GM12873 (cell line): ENCODE data around the gene UNC80.

ENCODE experiments used
- CTCF ChIP-seq: IDR thresholded peaks from 2 replicates; pipeline ENCODE4 v1.5.1; 2012; ENCODE audit warnings: low read depth, mild to moderate bottlenecking, moderate library complexity, low read length, control low read depth; ENCODE audit not compliant: insufficient read depth; ENCODE audit errors: missing control alignments

UNC80 gene

GRCh38 chr2:210020138-210020537 is 248.5 kb downstream of the UNC80 start:
- TF ChIP-seq CTCF = no peak

- no peak for TF ChIP-seq CTCF
Observed at GRCh38 chr2:210022824-210023223, 251.2 kb downstream of the UNC80 start.

- no peak for TF ChIP-seq CTCF
Observed at GRCh38 chr2:210027608-210028007, 256.0 kb downstream of the UNC80 start.

- TF ChIP-seq CTCF = no peak
Observed at GRCh38 chr2:210028178-210028577, 256.5 kb downstream of the UNC80 start.

GRCh38 chr2:210034087-210034683 is 262.6 kb downstream of the UNC80 start:
- no peak for TF ChIP-seq CTCF

GRCh38 chr2:210035679-210036078 is 264.0 kb downstream of the UNC80 start:
- TF ChIP-seq CTCF = no peak

GRCh38 chr2:210038078-210038477 is 266.4 kb downstream of the UNC80 start:
- TF ChIP-seq CTCF = no peak
